ENCODE data around the gene DFFA. TPM values are rescaled to one million over a fixed set of nuclear protein-coding genes. Genes with fewer than 3 reads are reported as not detected.

Gene DFFA
- total and polyA plus RNA-seq, 9 of the 15 experiments (the other 6 are each of a cell fraction or from before 2014, with no cell fraction given): 39.6 to 74.8 (median 59.2) TPM

DNA sequence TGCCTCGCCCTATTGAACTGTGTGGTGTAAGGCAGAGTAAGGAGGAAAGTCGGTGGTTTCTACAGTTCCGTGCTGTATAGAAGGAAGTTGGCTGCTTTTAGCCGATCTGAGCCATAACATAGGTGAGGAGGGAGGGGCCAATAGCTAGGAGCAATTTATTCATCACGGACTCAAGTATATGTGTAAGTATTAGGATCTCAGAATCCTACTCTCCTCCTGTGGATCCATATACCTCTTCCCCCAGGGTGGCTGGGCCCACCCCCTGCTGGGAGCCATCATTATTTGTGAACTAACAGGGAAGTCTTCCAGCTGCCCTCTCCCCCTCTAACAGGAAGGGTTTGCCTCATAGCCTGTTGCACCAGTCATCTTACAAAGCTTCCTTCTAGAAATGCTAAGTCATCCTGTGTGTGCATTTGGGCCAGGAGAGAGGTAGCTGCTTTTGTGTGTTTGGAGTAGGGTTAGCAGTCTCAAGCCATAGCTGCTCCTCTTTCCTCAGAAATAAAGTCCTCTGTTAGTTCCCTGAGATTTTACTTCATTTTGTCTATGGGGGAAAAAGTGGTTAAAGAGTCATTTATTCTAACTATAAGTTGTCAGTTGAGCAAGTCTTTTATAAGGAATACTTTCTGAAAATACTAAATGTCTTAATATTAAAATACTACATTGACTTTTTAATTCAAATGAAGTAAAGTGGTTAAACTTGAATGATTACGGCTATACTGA is 57.0 kb downstream of the DFFA start (continued):
- TF ChIP-seq, protein P1, sequence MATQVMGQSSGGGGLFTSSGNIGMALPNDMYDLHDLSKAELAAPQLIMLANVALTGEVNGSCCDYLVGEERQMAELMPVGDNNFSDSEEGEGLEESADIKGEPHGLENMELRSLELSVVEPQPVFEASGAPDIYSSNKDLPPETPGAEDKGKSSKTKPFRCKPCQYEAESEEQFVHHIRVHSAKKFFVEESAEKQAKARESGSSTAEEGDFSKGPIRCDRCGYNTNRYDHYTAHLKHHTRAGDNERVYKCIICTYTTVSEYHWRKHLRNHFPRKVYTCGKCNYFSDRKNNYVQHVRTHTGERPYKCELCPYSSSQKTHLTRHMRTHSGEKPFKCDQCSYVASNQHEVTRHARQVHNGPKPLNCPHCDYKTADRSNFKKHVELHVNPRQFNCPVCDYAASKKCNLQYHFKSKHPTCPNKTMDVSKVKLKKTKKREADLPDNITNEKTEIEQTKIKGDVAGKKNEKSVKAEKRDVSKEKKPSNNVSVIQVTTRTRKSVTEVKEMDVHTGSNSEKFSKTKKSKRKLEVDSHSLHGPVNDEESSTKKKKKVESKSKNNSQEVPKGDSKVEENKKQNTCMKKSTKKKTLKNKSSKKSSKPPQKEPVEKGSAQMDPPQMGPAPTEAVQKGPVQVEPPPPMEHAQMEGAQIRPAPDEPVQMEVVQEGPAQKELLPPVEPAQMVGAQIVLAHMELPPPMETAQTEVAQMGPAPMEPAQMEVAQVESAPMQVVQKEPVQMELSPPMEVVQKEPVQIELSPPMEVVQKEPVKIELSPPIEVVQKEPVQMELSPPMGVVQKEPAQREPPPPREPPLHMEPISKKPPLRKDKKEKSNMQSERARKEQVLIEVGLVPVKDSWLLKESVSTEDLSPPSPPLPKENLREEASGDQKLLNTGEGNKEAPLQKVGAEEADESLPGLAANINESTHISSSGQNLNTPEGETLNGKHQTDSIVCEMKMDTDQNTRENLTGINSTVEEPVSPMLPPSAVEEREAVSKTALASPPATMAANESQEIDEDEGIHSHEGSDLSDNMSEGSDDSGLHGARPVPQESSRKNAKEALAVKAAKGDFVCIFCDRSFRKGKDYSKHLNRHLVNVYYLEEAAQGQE (IDR thresholded peaks at IDR 0.05; ENCODE audit: borderline replicate concordance): 0 out of 2 replicates have a peak, but pooled peaks have one; percentile 2
- TF ChIP-seq, protein P1 (CRISPR knock-in tag; IDR thresholded peaks at IDR 0.05; ENCODE audit: low read depth): no peak
- TF ChIP-seq SNIP1 (IDR thresholded peaks at IDR 0.05; ENCODE audit: low read depth): no peak
- TF ChIP-seq CBX5 (IDR thresholded peaks at IDR 0.05; ENCODE audit: borderline replicate concordance, low read depth): no peak
- no peak for TF ChIP-seq PCBP1 (IDR thresholded peaks at IDR 0.05; ENCODE audit: low read depth, low read length, poor library complexity, severe bottlenecking)
- peak; percentile 52 to 75; a peak in 3 of 4 replicates for TF ChIP-seq TRIM24 (IDR thresholded peaks at IDR 0.05)
- no peak for TF ChIP-seq MCM3 (IDR thresholded peaks at IDR 0.05)
- TF ChIP-seq, protein P2, sequence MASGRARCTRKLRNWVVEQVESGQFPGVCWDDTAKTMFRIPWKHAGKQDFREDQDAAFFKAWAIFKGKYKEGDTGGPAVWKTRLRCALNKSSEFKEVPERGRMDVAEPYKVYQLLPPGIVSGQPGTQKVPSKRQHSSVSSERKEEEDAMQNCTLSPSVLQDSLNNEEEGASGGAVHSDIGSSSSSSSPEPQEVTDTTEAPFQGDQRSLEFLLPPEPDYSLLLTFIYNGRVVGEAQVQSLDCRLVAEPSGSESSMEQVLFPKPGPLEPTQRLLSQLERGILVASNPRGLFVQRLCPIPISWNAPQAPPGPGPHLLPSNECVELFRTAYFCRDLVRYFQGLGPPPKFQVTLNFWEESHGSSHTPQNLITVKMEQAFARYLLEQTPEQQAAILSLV (tag; IDR thresholded peaks at IDR 0.05): no peak
- TF ChIP-seq, protein P3, sequence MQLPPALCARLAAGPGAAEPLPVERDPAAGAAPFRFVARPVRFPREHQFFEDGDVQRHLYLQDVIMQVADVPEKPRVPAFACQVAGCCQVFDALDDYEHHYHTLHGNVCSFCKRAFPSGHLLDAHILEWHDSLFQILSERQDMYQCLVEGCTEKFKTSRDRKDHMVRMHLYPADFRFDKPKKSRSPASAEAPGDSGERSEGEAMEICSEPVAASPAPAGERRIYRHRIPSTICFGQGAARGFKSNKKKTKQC (CRISPR knock-in tag; IDR thresholded peaks at IDR 0.05): no peak
- no peak for TF ChIP-seq KLF10 (CRISPR knock-in tag; IDR thresholded peaks at IDR 0.05)
- no peak for TF ChIP-seq GABPB2 (CRISPR knock-in tag; conservative IDR thresholded peaks at IDR 0.05)
- TF ChIP-seq, protein P4, sequence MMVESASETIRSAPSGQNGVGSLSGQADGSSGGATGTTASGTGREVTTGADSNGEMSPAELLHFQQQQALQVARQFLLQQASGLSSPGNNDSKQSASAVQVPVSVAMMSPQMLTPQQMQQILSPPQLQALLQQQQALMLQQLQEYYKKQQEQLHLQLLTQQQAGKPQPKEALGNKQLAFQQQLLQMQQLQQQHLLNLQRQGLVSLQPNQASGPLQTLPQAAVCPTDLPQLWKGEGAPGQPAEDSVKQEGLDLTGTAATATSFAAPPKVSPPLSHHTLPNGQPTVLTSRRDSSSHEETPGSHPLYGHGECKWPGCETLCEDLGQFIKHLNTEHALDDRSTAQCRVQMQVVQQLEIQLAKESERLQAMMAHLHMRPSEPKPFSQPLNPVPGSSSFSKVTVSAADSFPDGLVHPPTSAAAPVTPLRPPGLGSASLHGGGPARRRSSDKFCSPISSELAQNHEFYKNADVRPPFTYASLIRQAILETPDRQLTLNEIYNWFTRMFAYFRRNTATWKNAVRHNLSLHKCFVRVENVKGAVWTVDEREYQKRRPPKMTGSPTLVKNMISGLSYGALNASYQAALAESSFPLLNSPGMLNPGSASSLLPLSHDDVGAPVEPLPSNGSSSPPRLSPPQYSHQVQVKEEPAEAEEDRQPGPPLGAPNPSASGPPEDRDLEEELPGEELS (CRISPR knock-in tag; IDR thresholded peaks at IDR 0.05; ENCODE audit: borderline replicate concordance): no peak
- TF ChIP-seq, protein P5, sequence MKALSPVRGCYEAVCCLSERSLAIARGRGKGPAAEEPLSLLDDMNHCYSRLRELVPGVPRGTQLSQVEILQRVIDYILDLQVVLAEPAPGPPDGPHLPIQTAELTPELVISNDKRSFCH (CRISPR knock-in tag; IDR thresholded peaks at IDR 0.05): no peak
- TF ChIP-seq, protein P5 (tag; IDR thresholded peaks at IDR 0.05): no peak
- TF ChIP-seq GABPB1 (CRISPR knock-in tag; IDR thresholded peaks at IDR 0.05): peak; percentile 77

All from K562 (cell line).